ENCODE measurements around the gene ADAM30. TPM values are rescaled to one million over a fixed set of nuclear protein-coding genes. Genes with fewer than 3 reads are reported as not detected.

ADAM30 gene
- total RNA-seq, 1 donor from 2014 or later = not detected

DNA sequence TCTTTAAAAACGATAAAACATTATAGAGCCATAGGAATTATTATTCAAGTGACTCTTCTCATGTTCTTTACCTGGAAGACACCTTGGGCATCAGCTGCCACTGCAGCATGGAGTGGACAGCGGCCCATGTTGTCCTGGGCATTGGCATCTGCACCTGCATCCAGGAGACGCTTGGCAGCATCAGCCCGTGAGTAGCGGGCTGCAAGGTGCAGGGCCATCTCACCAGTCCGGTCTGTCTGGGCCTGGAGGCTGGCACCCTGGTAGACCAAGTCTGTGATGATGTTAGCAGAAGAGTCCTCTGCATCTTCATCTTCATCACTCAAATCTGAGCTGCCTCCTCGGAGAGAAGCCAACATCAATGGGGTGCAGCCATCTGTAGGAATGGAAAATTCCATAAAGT lies 22.9 kb upstream of the ADAM30 start:
- no peaks in the 10 kb centered on the region for H3K9me3 Mint-ChIP-seq
- no peak overlapping the region for H3K27ac Mint-ChIP-seq
- intact Hi-C loops (cut with micrococcal nuclease) = no loop called here
- H3K36me3 Mint-ChIP-seq (ENCODE audit: low read depth) = peaks cover 64% of the 10 kb centered on the region
- DNase-seq (ENCODE audit: low spot score) = no peak
- no peaks in the 10 kb centered on the region for H3K4me1 Mint-ChIP-seq (ENCODE audit: low read depth)
- no peaks in the 10 kb centered on the region for H3K27me3 Mint-ChIP-seq (ENCODE audit: insufficient read depth)
- H3K4me3 Mint-ChIP-seq = no peak overlapping the region

DNA sequence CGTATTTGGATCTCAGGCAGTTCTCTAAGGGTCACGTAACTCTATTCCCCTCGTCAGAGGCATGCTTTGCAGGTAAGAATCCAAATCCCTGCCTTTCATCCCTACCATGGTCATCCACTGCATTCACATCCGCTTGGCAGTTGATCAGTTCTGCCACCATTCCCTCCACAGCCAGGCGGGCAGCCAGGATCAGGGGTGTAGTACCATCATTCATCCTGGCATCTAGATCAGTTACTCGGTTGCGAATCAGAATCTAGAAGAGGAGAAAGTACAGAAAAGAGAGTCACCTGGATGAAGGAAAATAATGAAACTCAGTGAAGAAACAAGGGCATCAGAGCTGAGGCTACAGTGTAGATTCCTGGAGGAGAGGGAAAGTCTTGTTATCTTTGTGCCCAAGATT lies 22.0 kb upstream of the ADAM30 start:
- Mint-ChIP-seq H3K27ac (no peak overlapping the region), H3K36me3 (ENCODE audit: low read depth) (peaks cover 67% of the 10 kb centered on the region), H3K4me3 (no peak overlapping the region), H3K27me3 (ENCODE audit: insufficient read depth) (no peaks in the 10 kb centered on the region), H3K9me3 (no peaks in the 10 kb centered on the region), H3K4me1 (ENCODE audit: low read depth) (no peaks in the 10 kb centered on the region)
- no peak for DNase-seq (ENCODE audit: low spot score)
- intact Hi-C loops (cut with micrococcal nuclease) = no loop called here

DNA sequence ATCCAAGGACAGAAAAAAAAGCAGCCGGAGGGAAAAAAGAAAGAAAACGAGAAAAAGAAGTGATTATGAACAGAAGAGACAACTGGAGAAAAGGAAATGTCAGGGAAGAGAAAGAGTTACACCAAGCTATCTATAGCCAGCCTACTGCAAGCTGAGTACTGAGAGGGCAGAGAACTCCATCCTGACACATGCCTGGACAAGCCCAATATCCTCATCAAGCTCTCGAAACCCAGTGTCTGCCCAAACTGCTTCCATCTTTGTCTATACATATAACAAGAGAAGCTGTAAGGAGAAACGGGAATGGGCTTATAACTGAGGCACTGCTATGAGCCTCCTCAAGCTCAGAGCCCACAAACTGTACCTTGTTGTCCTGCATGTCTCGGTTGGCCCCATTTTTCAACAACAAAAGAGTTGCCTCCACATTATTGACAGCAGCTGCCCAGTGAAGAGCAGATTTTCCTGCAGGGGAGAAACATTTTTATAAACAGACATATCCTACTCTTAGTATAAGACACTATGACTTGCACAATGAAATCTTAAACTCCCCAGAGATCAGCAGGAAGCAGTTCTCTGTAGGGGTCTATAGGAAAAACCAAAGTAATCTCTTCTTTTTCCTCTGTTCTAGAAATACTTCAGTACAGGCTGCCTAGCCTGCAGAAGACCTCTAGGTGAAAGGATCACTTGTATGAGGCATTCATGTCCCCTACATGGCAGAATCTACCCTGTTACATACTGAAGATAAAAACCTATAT lies 21.2 kb upstream of the ADAM30 start:
- Mint-ChIP-seq H3K36me3 (ENCODE audit: low read depth) (peaks cover 69% of the 10 kb centered on the region), H3K4me1 (ENCODE audit: low read depth) (no peaks in the 10 kb centered on the region), H3K9me3 (no peaks in the 10 kb centered on the region), H3K27ac (peak overlapping the region; percentile 8), H3K27me3 (ENCODE audit: insufficient read depth) (no peaks in the 10 kb centered on the region), H3K4me3 (no peak overlapping the region)
- DNase-seq (ENCODE audit: low spot score) = no peak
- intact Hi-C loops (cut with micrococcal nuclease) = no loop called here

DNA sequence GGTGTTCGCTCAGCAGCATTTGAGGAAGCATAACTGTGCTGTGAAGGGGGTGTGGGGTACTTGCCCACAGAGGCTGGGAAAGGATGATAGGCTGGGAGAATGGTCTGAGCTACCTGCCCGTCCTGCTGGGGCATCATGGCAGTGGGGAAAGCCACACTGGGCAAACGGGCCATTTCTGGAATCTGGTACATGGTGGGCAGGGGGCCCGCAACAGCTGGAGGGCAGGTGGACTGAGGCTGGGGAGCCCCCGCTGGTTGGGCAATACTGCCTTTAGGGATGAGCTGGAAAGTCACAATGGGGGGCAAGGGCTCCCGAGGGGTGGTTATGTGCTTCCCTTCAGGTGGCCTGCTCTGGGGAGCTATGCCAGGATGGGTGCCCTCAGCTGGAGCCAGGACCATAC lies 19.2 kb upstream of the ADAM30 start:
- Mint-ChIP-seq H3K4me1 (ENCODE audit: low read depth) (no peaks in the 10 kb centered on the region), H3K27me3 (ENCODE audit: insufficient read depth) (no peaks in the 10 kb centered on the region), H3K27ac (no peak overlapping the region), H3K4me3 (no peak overlapping the region), H3K36me3 (ENCODE audit: low read depth) (peaks cover 59% of the 10 kb centered on the region), H3K9me3 (no peaks in the 10 kb centered on the region)
- intact Hi-C loops (cut with micrococcal nuclease) = no loop called here
- DNase-seq (ENCODE audit: low spot score) = no peak

- Mint-ChIP-seq H3K27me3 (ENCODE audit: insufficient read depth) (no peaks in the 10 kb centered on the region), H3K36me3 (ENCODE audit: low read depth) (peaks cover 51% of the 10 kb centered on the region), H3K9me3 (no peaks in the 10 kb centered on the region), H3K27ac (no peak overlapping the region), H3K4me1 (ENCODE audit: low read depth) (no peaks in the 10 kb centered on the region), H3K4me3 (no peak overlapping the region)
- DNase-seq (ENCODE audit: low spot score) = no peak
- intact Hi-C loops (cut with micrococcal nuclease) = no loop called here
These were observed 17.8 kb upstream of the ADAM30 start for GRCh38 chr1:119914071-119914470.

DNA sequence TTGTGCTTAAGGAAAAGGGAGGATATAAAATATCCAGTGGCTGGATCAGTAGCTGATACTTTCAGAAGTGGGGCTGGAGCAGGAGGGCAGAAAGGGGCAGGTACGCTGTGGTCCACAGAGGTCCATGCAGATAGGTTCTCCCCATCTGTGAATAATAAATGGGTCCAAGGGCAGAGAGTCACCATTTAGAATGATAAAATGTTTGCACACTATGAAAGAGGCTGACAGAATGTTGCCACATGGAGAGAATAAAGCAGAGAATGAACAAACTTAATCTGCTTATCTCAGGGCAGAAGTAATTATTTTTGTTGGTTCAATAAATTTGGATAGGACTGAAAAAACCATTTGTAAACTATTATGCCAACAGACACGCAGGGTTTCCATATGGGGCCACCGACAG lies 16.6 kb upstream of the ADAM30 start:
- Mint-ChIP-seq H3K4me1 (ENCODE audit: low read depth) (no peaks in the 10 kb centered on the region), H3K36me3 (ENCODE audit: low read depth) (peaks cover 48% of the 10 kb centered on the region), H3K9me3 (no peaks in the 10 kb centered on the region), H3K4me3 (no peak overlapping the region), H3K27ac (no peak overlapping the region), H3K27me3 (ENCODE audit: insufficient read depth) (no peaks in the 10 kb centered on the region)
- intact Hi-C loops (cut with micrococcal nuclease) = no loop called here
- DNase-seq (ENCODE audit: low spot score) = no peak

DNA sequence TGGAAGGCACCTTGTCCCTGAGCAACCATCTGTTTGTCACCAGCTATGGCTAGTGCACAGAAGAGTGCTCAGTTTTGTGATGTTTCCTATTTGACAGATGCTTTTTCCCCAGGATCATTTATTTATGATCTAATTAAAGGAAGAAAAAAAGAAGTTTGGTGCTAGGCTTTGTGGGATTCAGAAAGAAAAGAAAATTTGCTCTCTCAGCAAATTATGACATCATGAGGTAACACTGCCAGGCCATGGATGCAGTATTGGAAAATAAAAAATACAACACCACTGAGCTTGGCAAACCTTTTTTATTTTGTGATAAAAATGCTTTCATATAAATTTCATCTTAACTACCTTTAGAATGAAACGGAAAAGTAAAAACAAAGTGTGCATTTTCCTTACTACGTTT lies 15.5 kb upstream of the ADAM30 start:
- no peak overlapping the region for H3K4me3 Mint-ChIP-seq
- H3K27ac Mint-ChIP-seq = no peak overlapping the region
- no peaks in the 10 kb centered on the region for H3K27me3 Mint-ChIP-seq (ENCODE audit: insufficient read depth)
- H3K36me3 Mint-ChIP-seq (ENCODE audit: low read depth) = peaks cover 40% of the 10 kb centered on the region
- no peak for DNase-seq (ENCODE audit: low spot score)
- intact Hi-C loops (cut with micrococcal nuclease) = no loop called here
- no peaks in the 10 kb centered on the region for H3K9me3 Mint-ChIP-seq
- H3K4me1 Mint-ChIP-seq (ENCODE audit: low read depth) = no peaks in the 10 kb centered on the region

DNA sequence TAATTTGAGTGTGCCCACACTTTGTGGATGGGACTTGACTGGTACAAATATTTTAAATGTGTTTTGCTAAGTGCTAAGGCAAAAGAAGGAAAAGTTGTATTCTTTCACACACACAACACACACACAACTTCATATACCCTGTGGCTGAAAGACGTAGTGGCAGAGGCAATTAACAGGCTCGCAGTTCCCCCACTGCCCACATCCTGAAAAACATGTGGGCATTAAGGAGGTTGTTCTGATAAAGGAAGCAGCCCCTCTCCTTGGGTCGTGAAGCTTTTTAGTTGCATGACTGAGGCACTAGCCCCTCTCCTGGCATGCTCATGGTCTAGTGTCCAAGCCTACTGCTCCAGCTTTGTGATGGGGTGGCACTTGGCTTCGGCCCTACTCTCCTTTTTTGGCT lies 14.3 kb upstream of the ADAM30 start:
- no peak overlapping the region for H3K27ac Mint-ChIP-seq

GRCh38 chr1:119909890-119910596 lies 13.7 kb upstream of the ADAM30 start:
- Mint-ChIP-seq H3K36me3 (ENCODE audit: low read depth) (peaks cover 25% of the 10 kb centered on the region), H3K27ac (no peak overlapping the region), H3K27me3 (ENCODE audit: insufficient read depth) (peaks cover 7% of the 10 kb centered on the region), H3K9me3 (no peaks in the 10 kb centered on the region), H3K4me1 (ENCODE audit: low read depth) (no peaks in the 10 kb centered on the region), H3K4me3 (no peak overlapping the region)
- DNase-seq (ENCODE audit: low spot score) = no peak
- intact Hi-C loops (cut with micrococcal nuclease) = no loop called here

More for the DNA sequence above, 14.3 kb upstream of the ADAM30 start:
- Mint-ChIP-seq H3K4me1 (ENCODE audit: low read depth) (no peaks in the 10 kb centered on the region), H3K36me3 (ENCODE audit: low read depth) (peaks cover 31% of the 10 kb centered on the region), H3K9me3 (no peaks in the 10 kb centered on the region), H3K4me3 (no peak overlapping the region), H3K27me3 (ENCODE audit: insufficient read depth) (peaks cover 3% of the 10 kb centered on the region)
- DNase-seq (ENCODE audit: low spot score) = no peak
- intact Hi-C loops (cut with micrococcal nuclease) = no loop called here

DNA sequence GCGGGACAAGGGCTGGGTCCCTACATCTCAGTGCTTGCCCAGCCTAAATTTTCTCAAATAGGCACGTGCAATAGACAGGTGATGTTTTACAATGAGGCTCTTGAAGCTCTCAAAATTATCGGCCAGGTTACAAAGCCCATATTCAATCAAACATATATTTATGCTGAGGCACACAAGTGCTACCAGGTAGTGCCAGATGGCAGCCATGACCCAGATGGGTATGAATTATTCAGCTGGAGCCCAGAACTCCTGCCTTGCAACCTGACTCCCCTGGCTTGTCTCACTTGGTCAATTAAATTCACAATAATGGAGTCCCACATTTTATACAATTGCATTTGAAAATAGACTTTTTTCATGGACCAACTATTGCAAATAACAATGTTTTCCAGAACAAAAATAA lies 12.3 kb upstream of the ADAM30 start:
- no peak for DNase-seq (ENCODE audit: low spot score)
- Mint-ChIP-seq H3K36me3 (ENCODE audit: low read depth) (peaks cover 15% of the 10 kb centered on the region), H3K4me1 (ENCODE audit: low read depth) (no peaks in the 10 kb centered on the region), H3K27ac (no peak overlapping the region), H3K4me3 (no peak overlapping the region), H3K9me3 (no peaks in the 10 kb centered on the region), H3K27me3 (ENCODE audit: insufficient read depth) (peaks cover 15% of the 10 kb centered on the region)
- intact Hi-C loops (cut with micrococcal nuclease) = no loop called here

GRCh38 chr1:119906927-119907652 lies 10.8 kb upstream of the ADAM30 start:
- Mint-ChIP-seq H3K36me3 (ENCODE audit: low read depth) (no peaks in the 10 kb centered on the region), H3K9me3 (no peaks in the 10 kb centered on the region), H3K27me3 (ENCODE audit: insufficient read depth) (peaks cover 21% of the 10 kb centered on the region), H3K4me1 (ENCODE audit: low read depth) (no peaks in the 10 kb centered on the region), H3K27ac (no peak overlapping the region), H3K4me3 (no peak overlapping the region)
- no peak for DNase-seq (ENCODE audit: low spot score)
- intact Hi-C loops (cut with micrococcal nuclease) = no loop called here

DNA sequence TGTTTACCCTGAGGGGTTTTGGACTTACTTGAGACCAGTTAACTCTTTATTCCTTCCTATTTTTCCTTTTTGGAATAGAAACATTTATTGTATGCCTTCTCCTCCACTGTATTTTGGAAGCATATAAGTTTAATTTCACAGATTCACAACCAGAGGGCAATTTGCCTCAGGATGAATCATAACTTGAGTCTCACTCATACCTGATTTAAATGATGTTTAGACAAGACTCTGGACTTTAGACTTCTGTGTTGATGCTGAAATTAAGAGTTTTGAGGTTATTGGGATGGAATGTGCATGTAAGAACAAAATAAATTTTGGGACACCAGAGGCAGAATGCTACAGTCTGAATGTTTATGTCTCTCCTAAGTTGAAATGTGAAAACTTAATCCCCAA lies 7.1 kb upstream of the ADAM30 start:
- intact Hi-C loops (cut with micrococcal nuclease) = no loop called here
- Mint-ChIP-seq H3K4me1 (ENCODE audit: low read depth) (no peaks in the 10 kb centered on the region), H3K4me3 (no peak overlapping the region), H3K27me3 (ENCODE audit: insufficient read depth) (peaks cover 31% of the 10 kb centered on the region), H3K9me3 (no peaks in the 10 kb centered on the region), H3K36me3 (ENCODE audit: low read depth) (no peaks in the 10 kb centered on the region), H3K27ac (no peak overlapping the region)
- no peak for DNase-seq (ENCODE audit: low spot score)

- Mint-ChIP-seq H3K4me3 (no peak overlapping the region), H3K9me3 (no peaks in the 10 kb centered on the region), H3K36me3 (ENCODE audit: low read depth) (no peaks in the 10 kb centered on the region), H3K27ac (no peak overlapping the region), H3K27me3 (ENCODE audit: insufficient read depth) (peaks cover 31% of the 10 kb centered on the region), H3K4me1 (ENCODE audit: low read depth) (no peaks in the 10 kb centered on the region)
- no peak for DNase-seq (ENCODE audit: low spot score)
- intact Hi-C loops (cut with micrococcal nuclease) = no loop called here
These were observed 6.6 kb upstream of the ADAM30 start for GRCh38 chr1:119902775-119903442.

Measured in activated T-helper 1 cell treated with anti-CD3 and anti-CD28 coated beads, Interleukin-12 subunit alpha, Interleukin-12 subunit beta, Interleukin-2, Interleukin-4 antibody, amounts not matched to agents 30 ng/mL and 10 ng/mL and 1 ng/mL, durations not matched to agents 14 hours and 24 hours and 36 hours (primary cell).